Mucosa of descending colon (tissue), 3 donors: ENCODE measurements around the gene NPR3. TPM values are rescaled to one million over a fixed set of nuclear protein-coding genes. Genes with fewer than 3 reads are reported as not detected.

Experiments used
- ATAC-seq: fragments of 200-7000 bp; cut with Tn5 transposase; one replicate; pipeline ENCODE4 v1.9.1; 2020; ENCODE audit warnings: mild to moderate bottlenecking, moderate library complexity
- DNase-seq, 3 donors: peaks; one replicate each; pipeline ENCODE4 v3.0.0-alpha.2; 2020
- H3K36me3 ChIP-seq: fragments of 200-600 bp; one replicate; pipeline ENCODE4 v1.8.0; 2021; ENCODE audit warnings: low read depth, mild to moderate bottlenecking
- H3K4me1 ChIP-seq: fragments of 200-600 bp; one replicate; pipeline ENCODE4 v1.8.0; 2021; ENCODE audit warnings: low read depth, mild to moderate bottlenecking
- H3K4me3 ChIP-seq: fragments of 200-600 bp; one replicate; pipeline ENCODE4 v1.8.0; 2021; ENCODE audit warnings: mild to moderate bottlenecking
- H3K9me3 ChIP-seq: fragments of 200-600 bp; one replicate; pipeline ENCODE4 v1.8.0; 2021; ENCODE audit warnings: mild to moderate bottlenecking
- CTCF ChIP-seq: fragments of 200-600 bp; IDR thresholded peaks from one replicate; pipeline ENCODE4 v1.8.0; 2022; ENCODE audit warnings: antibody characterized with exemption, mild to moderate bottlenecking
- intact Hi-C, 2 donors: fragments of 100-400 bp; cut with DNase I in 1 of 2; cut with micrococcal nuclease in 1 of 2; formaldehyde crosslinking; loops; one replicate each; pipeline versions ENCODE4 v1.11.0 to v1.11.1; 2022; cut with DNase I, micrococcal nuclease
- total RNA-seq, 3 donors: library from RNA; stranded (reverse); fragmentation: NEBNext Ultra II Directional in 2 of 3; extraction: Animal tissue kit (Norgen Biotek cat#: 25700) in 2 of 3; gene quantifications; one replicate each; pipeline versions ENCODE4 v1.2.1 to v1.2.4, GENCODE V29; 2021 to 2023
- donor health status: DM: no; HTN: no; CAD: no; lungs with moderate emphysema.
- donor health status: DM: no; HTN: no; CAD: no.
- donor health status: DM: no; HTN: yes; CAD: no.

NPR3 gene
- total RNA-seq, 3 donors from 2014 or later, result 1.4 to 24.0 (median 2.8) TPM

GRCh38 chr5:32745317-32745716, 34.2 kb downstream of the NPR3 start:
- intact Hi-C loops, result no loop called here
- Histone ChIP-seq H3K36me3 (no peaks in the 10 kb centered on the region), H3K9me3 (no peaks in the 10 kb centered on the region), H3K4me1 (no peaks in the 10 kb centered on the region), H3K4me3 (no peak overlapping the region)
- DNase-seq (no peak), ATAC-seq (no peak)
- no peak for TF ChIP-seq CTCF

GRCh38 chr5:32752411-32752810, 41.3 kb downstream of the NPR3 start:
- ATAC-seq (no peak), DNase-seq (no peak)
- intact Hi-C loops, result no loop called here
- H3K4me1 ChIP-seq, result no peaks in the 10 kb centered on the region
- TF ChIP-seq CTCF, result no peak
- no peaks in the 10 kb centered on the region for H3K9me3 ChIP-seq
- no peak overlapping the region for H3K4me3 ChIP-seq
- no peaks in the 10 kb centered on the region for H3K36me3 ChIP-seq

- no peak for TF ChIP-seq CTCF
- Histone ChIP-seq H3K36me3 (no peaks in the 10 kb centered on the region), H3K4me3 (no peak overlapping the region), H3K4me1 (no peaks in the 10 kb centered on the region), H3K9me3 (no peaks in the 10 kb centered on the region)
- intact Hi-C loops, result no loop called here
- ATAC-seq (no peak), DNase-seq (no peak)
These were observed 41.9 kb downstream of the NPR3 start for GRCh38 chr5:32753051-32753450.

GRCh38 chr5:32753765-32754164, 42.6 kb downstream of the NPR3 start:
- Histone ChIP-seq H3K4me3 (no peak overlapping the region), H3K4me1 (no peaks in the 10 kb centered on the region), H3K9me3 (no peaks in the 10 kb centered on the region), H3K36me3 (no peaks in the 10 kb centered on the region)
- ATAC-seq (no peak), DNase-seq (no peak)
- intact Hi-C loops, result no loop called here
- TF ChIP-seq CTCF, result no peak

GRCh38 chr5:32754284-32754683, 43.2 kb downstream of the NPR3 start:
- ATAC-seq, result no peak
- Histone ChIP-seq H3K4me3 (no peak overlapping the region), H3K36me3 (no peaks in the 10 kb centered on the region), H3K9me3 (no peaks in the 10 kb centered on the region), H3K4me1 (no peaks in the 10 kb centered on the region)
- intact Hi-C loops, result no loop called here
- DNase-seq, result no peak
- no peak for TF ChIP-seq CTCF

GRCh38 chr5:32760091-32760509, 49.0 kb downstream of the NPR3 start:
- ATAC-seq, result no peak

More at GRCh38 chr5:32760091-32760509, 49.0 kb downstream of the NPR3 start:
- intact Hi-C loops, result no loop called here
- no peak for TF ChIP-seq CTCF
- Histone ChIP-seq H3K4me3 (no peak overlapping the region), H3K36me3 (no peaks in the 10 kb centered on the region), H3K9me3 (peaks cover 2% of the 10 kb centered on the region), H3K4me1 (no peaks in the 10 kb centered on the region)
- no peak for DNase-seq
